ENCODE measurements around the gene ADGRV1.

Gene ADGRV1

GRCh38 chr5:90632791-90633190 lies 74.2 kb downstream of the ADGRV1 start:
- Histone ChIP-seq H3K27me3 (ENCODE audit: low read depth, low read length) (no peaks in the 10 kb centered on the region), H3K27ac (ENCODE audit: low read length) (no peak overlapping the region), H3K4me1 (ENCODE audit: control insufficient read depth in 1 of 2, insufficient read depth in 2 of 2, low read length in 2 of 2) (no peaks in the 10 kb centered on the region), H3K36me3 (ENCODE audit: control insufficient read depth in 1 of 2, insufficient read depth in 2 of 2, low read length in 2 of 2) (no peaks in the 10 kb centered on the region), H3K4me3 (ENCODE audit: low read depth in 1 of 2, low read length in 2 of 2) (no peak overlapping the region), H3K9me3 (ENCODE audit: control insufficient read depth in 1 of 2, low read length in 2 of 2) (no peaks in the 10 kb centered on the region)

GRCh38 chr5:90636948-90637347 lies 78.4 kb downstream of the ADGRV1 start:
- Histone ChIP-seq H3K9me3 (ENCODE audit: control insufficient read depth in 1 of 2, low read length in 2 of 2) (no peaks in the 10 kb centered on the region), H3K4me3 (ENCODE audit: low read depth in 1 of 2, low read length in 2 of 2) (no peak overlapping the region), H3K36me3 (ENCODE audit: control insufficient read depth in 1 of 2, insufficient read depth in 2 of 2, low read length in 2 of 2) (no peaks in the 10 kb centered on the region), H3K4me1 (ENCODE audit: control insufficient read depth in 1 of 2, insufficient read depth in 2 of 2, low read length in 2 of 2) (no peaks in the 10 kb centered on the region), H3K27me3 (ENCODE audit: low read depth, low read length) (no peaks in the 10 kb centered on the region), H3K27ac (ENCODE audit: low read length) (no peak overlapping the region)

- H3K4me1 ChIP-seq (ENCODE audit: control insufficient read depth in 1 of 2, insufficient read depth in 2 of 2, low read length in 2 of 2) = no peaks in the 10 kb centered on the region
- no peak overlapping the region for H3K27ac ChIP-seq (ENCODE audit: low read length)
- no peak overlapping the region for H3K4me3 ChIP-seq (ENCODE audit: low read depth in 1 of 2, low read length in 2 of 2)
- no peaks in the 10 kb centered on the region for H3K36me3 ChIP-seq (ENCODE audit: control insufficient read depth in 1 of 2, insufficient read depth in 2 of 2, low read length in 2 of 2)
- H3K9me3 ChIP-seq (ENCODE audit: control insufficient read depth in 1 of 2, low read length in 2 of 2) = no peaks in the 10 kb centered on the region
- H3K27me3 ChIP-seq (ENCODE audit: low read depth, low read length) = no peaks in the 10 kb centered on the region
These were observed 79.1 kb downstream of the ADGRV1 start for GRCh38 chr5:90637731-90638130.

GRCh38 chr5:90638878-90639277 lies 80.3 kb downstream of the ADGRV1 start:
- Histone ChIP-seq H3K4me3 (ENCODE audit: low read depth in 1 of 2, low read length in 2 of 2) (no peak overlapping the region), H3K36me3 (ENCODE audit: control insufficient read depth in 1 of 2, insufficient read depth in 2 of 2, low read length in 2 of 2) (no peaks in the 10 kb centered on the region), H3K9me3 (ENCODE audit: control insufficient read depth in 1 of 2, low read length in 2 of 2) (no peaks in the 10 kb centered on the region), H3K27me3 (ENCODE audit: low read depth, low read length) (no peaks in the 10 kb centered on the region), H3K4me1 (ENCODE audit: control insufficient read depth in 1 of 2, insufficient read depth in 2 of 2, low read length in 2 of 2) (no peaks in the 10 kb centered on the region), H3K27ac (ENCODE audit: low read length) (no peak overlapping the region)

GRCh38 chr5:90640484-90641059 lies 82.0 kb downstream of the ADGRV1 start:
- Histone ChIP-seq H3K36me3 (ENCODE audit: control insufficient read depth in 1 of 2, insufficient read depth in 2 of 2, low read length in 2 of 2) (no peaks in the 10 kb centered on the region), H3K27ac (ENCODE audit: low read length) (no peak overlapping the region), H3K4me1 (ENCODE audit: control insufficient read depth in 1 of 2, insufficient read depth in 2 of 2, low read length in 2 of 2) (no peaks in the 10 kb centered on the region), H3K4me3 (ENCODE audit: low read depth in 1 of 2, low read length in 2 of 2) (no peak overlapping the region), H3K9me3 (ENCODE audit: control insufficient read depth in 1 of 2, low read length in 2 of 2) (no peaks in the 10 kb centered on the region), H3K27me3 (ENCODE audit: low read depth, low read length) (no peaks in the 10 kb centered on the region)

- Histone ChIP-seq H3K27ac (ENCODE audit: low read length) (no peak overlapping the region), H3K4me3 (ENCODE audit: low read depth in 1 of 2, low read length in 2 of 2) (no peak overlapping the region)
These were observed 82.9 kb downstream of the ADGRV1 start for GRCh38 chr5:90641528-90641927.

GRCh38 chr5:90642706-90643229 lies 84.2 kb downstream of the ADGRV1 start:
- H3K27ac ChIP-seq (ENCODE audit: low read length) = no peak overlapping the region

More at GRCh38 chr5:90641528-90641927, 82.9 kb downstream of the ADGRV1 start:
- Histone ChIP-seq H3K27me3 (ENCODE audit: low read depth, low read length) (no peaks in the 10 kb centered on the region), H3K9me3 (ENCODE audit: control insufficient read depth in 1 of 2, low read length in 2 of 2) (no peaks in the 10 kb centered on the region), H3K4me1 (ENCODE audit: control insufficient read depth in 1 of 2, insufficient read depth in 2 of 2, low read length in 2 of 2) (no peaks in the 10 kb centered on the region), H3K36me3 (ENCODE audit: control insufficient read depth in 1 of 2, insufficient read depth in 2 of 2, low read length in 2 of 2) (no peaks in the 10 kb centered on the region)

GRCh38 chr5:90644132-90644531 lies 85.5 kb downstream of the ADGRV1 start:
- H3K27ac ChIP-seq (ENCODE audit: low read length) = no peak overlapping the region

More at GRCh38 chr5:90642706-90643229, 84.2 kb downstream of the ADGRV1 start:
- Histone ChIP-seq H3K36me3 (ENCODE audit: control insufficient read depth in 1 of 2, insufficient read depth in 2 of 2, low read length in 2 of 2) (no peaks in the 10 kb centered on the region), H3K27me3 (ENCODE audit: low read depth, low read length) (no peaks in the 10 kb centered on the region), H3K4me3 (ENCODE audit: low read depth in 1 of 2, low read length in 2 of 2) (no peak overlapping the region), H3K9me3 (ENCODE audit: control insufficient read depth in 1 of 2, low read length in 2 of 2) (no peaks in the 10 kb centered on the region), H3K4me1 (ENCODE audit: control insufficient read depth in 1 of 2, insufficient read depth in 2 of 2, low read length in 2 of 2) (no peaks in the 10 kb centered on the region)

GRCh38 chr5:90645024-90645610 lies 86.5 kb downstream of the ADGRV1 start:
- Histone ChIP-seq H3K4me3 (ENCODE audit: low read depth in 1 of 2, low read length in 2 of 2) (no peak overlapping the region), H3K27me3 (ENCODE audit: low read depth, low read length) (no peaks in the 10 kb centered on the region), H3K4me1 (ENCODE audit: control insufficient read depth in 1 of 2, insufficient read depth in 2 of 2, low read length in 2 of 2) (no peaks in the 10 kb centered on the region), H3K9me3 (ENCODE audit: control insufficient read depth in 1 of 2, low read length in 2 of 2) (no peaks in the 10 kb centered on the region), H3K36me3 (ENCODE audit: control insufficient read depth in 1 of 2, insufficient read depth in 2 of 2, low read length in 2 of 2) (no peaks in the 10 kb centered on the region), H3K27ac (ENCODE audit: low read length) (no peak overlapping the region)

More at GRCh38 chr5:90644132-90644531, 85.5 kb downstream of the ADGRV1 start:
- Histone ChIP-seq H3K36me3 (ENCODE audit: control insufficient read depth in 1 of 2, insufficient read depth in 2 of 2, low read length in 2 of 2) (no peaks in the 10 kb centered on the region), H3K4me3 (ENCODE audit: low read depth in 1 of 2, low read length in 2 of 2) (no peak overlapping the region), H3K4me1 (ENCODE audit: control insufficient read depth in 1 of 2, insufficient read depth in 2 of 2, low read length in 2 of 2) (no peaks in the 10 kb centered on the region), H3K27me3 (ENCODE audit: low read depth, low read length) (no peaks in the 10 kb centered on the region), H3K9me3 (ENCODE audit: control insufficient read depth in 1 of 2, low read length in 2 of 2) (no peaks in the 10 kb centered on the region)

GRCh38 chr5:90650767-90651166 lies 92.2 kb downstream of the ADGRV1 start:
- Histone ChIP-seq H3K27ac (ENCODE audit: low read length) (no peak overlapping the region), H3K27me3 (ENCODE audit: low read depth, low read length) (no peaks in the 10 kb centered on the region), H3K4me3 (ENCODE audit: low read depth in 1 of 2, low read length in 2 of 2) (no peak overlapping the region), H3K4me1 (ENCODE audit: control insufficient read depth in 1 of 2, insufficient read depth in 2 of 2, low read length in 2 of 2) (no peaks in the 10 kb centered on the region), H3K36me3 (ENCODE audit: control insufficient read depth in 1 of 2, insufficient read depth in 2 of 2, low read length in 2 of 2) (no peaks in the 10 kb centered on the region), H3K9me3 (ENCODE audit: control insufficient read depth in 1 of 2, low read length in 2 of 2) (no peaks in the 10 kb centered on the region)

GRCh38 chr5:90654215-90654614 lies 95.6 kb downstream of the ADGRV1 start:
- no peaks in the 10 kb centered on the region for H3K27me3 ChIP-seq (ENCODE audit: low read depth, low read length)
- no peaks in the 10 kb centered on the region for H3K4me1 ChIP-seq (ENCODE audit: control insufficient read depth in 1 of 2, insufficient read depth in 2 of 2, low read length in 2 of 2)
- no peaks in the 10 kb centered on the region for H3K9me3 ChIP-seq (ENCODE audit: control insufficient read depth in 1 of 2, low read length in 2 of 2)
- no peak overlapping the region for H3K27ac ChIP-seq (ENCODE audit: low read length)
- no peak overlapping the region for H3K4me3 ChIP-seq (ENCODE audit: low read depth in 1 of 2, low read length in 2 of 2)
- H3K36me3 ChIP-seq (ENCODE audit: control insufficient read depth in 1 of 2, insufficient read depth in 2 of 2, low read length in 2 of 2) = no peaks in the 10 kb centered on the region

- Histone ChIP-seq H3K4me3 (ENCODE audit: low read depth in 1 of 2, low read length in 2 of 2) (no peak overlapping the region), H3K27me3 (ENCODE audit: low read depth, low read length) (no peaks in the 10 kb centered on the region), H3K4me1 (ENCODE audit: control insufficient read depth in 1 of 2, insufficient read depth in 2 of 2, low read length in 2 of 2) (no peaks in the 10 kb centered on the region), H3K9me3 (ENCODE audit: control insufficient read depth in 1 of 2, low read length in 2 of 2) (no peaks in the 10 kb centered on the region), H3K36me3 (ENCODE audit: control insufficient read depth in 1 of 2, insufficient read depth in 2 of 2, low read length in 2 of 2) (no peaks in the 10 kb centered on the region), H3K27ac (ENCODE audit: low read length) (no peak overlapping the region)
These were observed 96.8 kb downstream of the ADGRV1 start for GRCh38 chr5:90655423-90655822.
